H1 (cell line): Measurements from ENCODE around the gene FRMD4A. TPM values are rescaled to one million over a fixed set of nuclear protein-coding genes. Genes with fewer than 3 reads are reported as not detected.

Experiments
- ASH2L ChIP-seq: fragments of 200-600, 300-600 bp; sonication (generic); IDR thresholded peaks from one replicate; pipeline ENCODE4 v1.7.1; 2017; ENCODE audit warnings: low read length
- YY1 ChIP-seq: IDR thresholded peaks from 2 replicates; pipeline ENCODE4 v1.6.1; 2011; ENCODE audit warnings: low read depth, mild to moderate bottlenecking, low read length
- polyA plus RNA-seq, 7 experiments: library from polyadenylated mRNA; depleted of rRNA in 3 of 7; stranded (reverse) in 5 of 7; unstranded in 2 of 7; fragments of >200 nt in 5 of 7; fragments of 200-250 nt in 2 of 7; gene quantifications; 1 replicate in 5 of 7; 2 replicates in 1 of 7; 4 replicates in 1 of 7; pipeline versions ENCODE4 v1.2.1 to v1.2.3, GENCODE V29; 2011 to 2013; ENCODE audit warnings: missing spikeins in 2 of 7, mixed read lengths in 2 of 7
- total RNA-seq: library from RNA; stranded (reverse); fragmentation: NEBNext Ultra II Directional; extraction: Animal tissue kit (Norgen Biotek cat#: 25700); gene quantifications from 2 replicates; pipeline ENCODE4 v1.2.1, GENCODE V29; 2021

FRMD4A gene
- total and polyA plus RNA-seq, 2 of the 8 experiments (the other 6 are each of a cell fraction or from before 2014, with no cell fraction given) = 38.6 to 39.6 TPM

- TF ChIP-seq YY1 = no peak
- TF ChIP-seq ASH2L = no peak
Observed at GRCh38 chr10:14179251-14179650, 151.5 kb downstream of the FRMD4A start (continued).
